ENCODE results near the gene ESRRB.

DNA sequence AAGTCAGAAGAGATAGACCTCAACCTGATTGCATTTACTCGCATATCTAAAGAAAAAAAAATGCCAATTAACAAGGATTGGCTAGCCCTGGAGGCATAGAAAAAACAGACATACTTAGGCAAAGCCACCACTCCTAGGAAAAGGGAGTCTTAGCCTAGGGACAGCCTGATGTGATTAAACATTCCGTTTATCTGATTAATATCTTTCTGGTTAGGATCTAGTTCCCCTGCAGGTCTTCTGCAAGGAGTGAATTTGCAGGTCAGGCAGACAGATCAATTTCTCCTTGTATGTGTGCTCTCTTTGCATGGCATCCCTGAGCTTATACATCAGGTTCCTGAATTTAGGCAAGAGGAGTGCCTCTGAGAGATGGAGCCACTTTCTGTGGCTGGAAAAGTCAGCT is 70.5 kb downstream of the ESRRB start:
- TF ChIP-seq, protein P1, sequence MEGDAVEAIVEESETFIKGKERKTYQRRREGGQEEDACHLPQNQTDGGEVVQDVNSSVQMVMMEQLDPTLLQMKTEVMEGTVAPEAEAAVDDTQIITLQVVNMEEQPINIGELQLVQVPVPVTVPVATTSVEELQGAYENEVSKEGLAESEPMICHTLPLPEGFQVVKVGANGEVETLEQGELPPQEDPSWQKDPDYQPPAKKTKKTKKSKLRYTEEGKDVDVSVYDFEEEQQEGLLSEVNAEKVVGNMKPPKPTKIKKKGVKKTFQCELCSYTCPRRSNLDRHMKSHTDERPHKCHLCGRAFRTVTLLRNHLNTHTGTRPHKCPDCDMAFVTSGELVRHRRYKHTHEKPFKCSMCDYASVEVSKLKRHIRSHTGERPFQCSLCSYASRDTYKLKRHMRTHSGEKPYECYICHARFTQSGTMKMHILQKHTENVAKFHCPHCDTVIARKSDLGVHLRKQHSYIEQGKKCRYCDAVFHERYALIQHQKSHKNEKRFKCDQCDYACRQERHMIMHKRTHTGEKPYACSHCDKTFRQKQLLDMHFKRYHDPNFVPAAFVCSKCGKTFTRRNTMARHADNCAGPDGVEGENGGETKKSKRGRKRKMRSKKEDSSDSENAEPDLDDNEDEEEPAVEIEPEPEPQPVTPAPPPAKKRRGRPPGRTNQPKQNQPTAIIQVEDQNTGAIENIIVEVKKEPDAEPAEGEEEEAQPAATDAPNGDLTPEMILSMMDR (IDR thresholded peaks at IDR 0.05), result no peak
- TF ChIP-seq POLR2A (IDR thresholded peaks at IDR 0.05), result no peak

Data from heart left ventricle (tissue), 13 donors.